ENCODE measurements around the gene GALNTL6. TPM values are rescaled to one million over a fixed set of nuclear protein-coding genes. Genes with fewer than 3 reads are reported as not detected.

GALNTL6 gene
- 9.6 TPM for total RNA-seq

GRCh38 chr4:171812665-171813525, at the start of gene GALNTL6:
Gene GALNTL6 (plus strand): TSS chr4:171813404.

Data from camera-type eye (tissue), 1 donor.